SU-DHL-6 (cell line): ENCODE data around the gene TDP2.
"Not testable (repeated sequence)": the region's sequence is repeated elsewhere in the genome, so short reads cannot be mapped to it uniquely, and the experiment has no call there.

Experiments used
- H2AFZ ChIP-seq: fragments of 200-600 bp; sonication (generic); 2 replicates; pipeline ENCODE4 v1.6.1; 2014; ENCODE audit warnings: low read depth, mild to moderate bottlenecking, moderate library complexity, mixed read lengths, antibody characterized with exemption, low read length; ENCODE audit not compliant: severe bottlenecking
- H3F3A ChIP-seq: fragments of 200-600 bp; shearing (Covaris generic); 2 replicates; pipeline ENCODE4 v1.6.0; 2016; ENCODE audit warnings: antibody characterized with exemption, mild to moderate bottlenecking; ENCODE audit not compliant: insufficient read depth
- H3K27ac ChIP-seq: fragments of 200-600 bp; sonication (generic); 2 replicates; pipeline ENCODE4 v1.5.1; 2016; ENCODE audit warnings: low read depth, mild to moderate bottlenecking, low read length, moderate library complexity, mixed read lengths
- H3K27me3 ChIP-seq: fragments of 200-600 bp; sonication (generic), shearing (Covaris generic); 2 replicates; pipeline ENCODE4 v1.6.0; 2014; ENCODE audit warnings: mild to moderate bottlenecking, low read length
- H3K36me3 ChIP-seq: fragments of 200-600 bp; sonication (generic); 2 replicates; pipeline ENCODE4 v1.6.1; 2014; ENCODE audit warnings: mild to moderate bottlenecking, low read length, mixed read lengths
- H3K4me2 ChIP-seq: fragments of 300-600, 200-600 bp; shearing (Covaris generic), sonication (generic); 2 replicates; pipeline ENCODE4 v1.6.0; 2014; ENCODE audit warnings: low read length, low read depth, mild to moderate bottlenecking; ENCODE audit not compliant: poor library complexity, severe bottlenecking
- H3K4me3 ChIP-seq: fragments of 200-600 bp; sonication (generic); 2 replicates; pipeline ENCODE4 v1.5.1; 2014; ENCODE audit warnings: antibody characterized with exemption, low read length, mild to moderate bottlenecking, mixed read lengths; ENCODE audit not compliant: insufficient read depth, poor library complexity, severe bottlenecking
- H3K79me2 ChIP-seq: fragments of 200-600 bp; sonication (generic); 2 replicates; pipeline ENCODE4 v1.6.1; 2014; ENCODE audit warnings: mild to moderate bottlenecking, low read length, moderate library complexity; ENCODE audit not compliant: insufficient read depth
- H3K9ac ChIP-seq: fragments of 200-600 bp; sonication (generic); 2 replicates; pipeline ENCODE4 v1.7.0; 2014; ENCODE audit warnings: mild to moderate bottlenecking, low read length
- H3K9me2 ChIP-seq: fragments of 200-600 bp; sonication (generic); replicated peaks from 2 replicates; pipeline ENCODE4 v1.6.1; 2014; ENCODE audit warnings: low read length; ENCODE audit not compliant: insufficient read depth
- H3K9me3 ChIP-seq: fragments of 200-600 bp; sonication (generic); 2 replicates; pipeline ENCODE4 v1.6.1; 2014; ENCODE audit warnings: low read length, mixed read lengths; ENCODE audit not compliant: insufficient read depth
- H4K20me1 ChIP-seq: fragments of 200-600 bp; sonication (generic); 2 replicates; pipeline ENCODE4 v1.6.1; 2014; ENCODE audit warnings: low read depth, mild to moderate bottlenecking, antibody characterized with exemption, low read length, moderate library complexity, mixed read lengths
- CTCF ChIP-seq: fragments of 200-600 bp; sonication (generic); IDR thresholded peaks from one replicate; pipeline ENCODE4 v1.5.1; 2017; ENCODE audit warnings: antibody characterized with exemption, mild to moderate bottlenecking, low read length, moderate library complexity; ENCODE audit not compliant: insufficient read depth, poor library complexity, severe bottlenecking
- EZH2phosphoT487 ChIP-seq: fragments of 200-600 bp; sonication (generic), shearing (Covaris generic); conservative IDR thresholded peaks from 2 replicates; pipeline ENCODE4 v1.6.1; 2018; ENCODE audit warnings: mild to moderate bottlenecking, antibody characterized with exemption, low read length, moderate library complexity, mixed read lengths

TDP2 gene

GRCh38 chr6:24644377-24644776 is 22.3 kb downstream of the TDP2 start:
- H3K4me2 ChIP-seq = no peak overlapping the region
- peaks cover 35% of the 10 kb centered on the region for H3F3A ChIP-seq
- H3K9me3 ChIP-seq = no peaks in the 10 kb centered on the region
- no peak overlapping the region for H3K9ac ChIP-seq
- H4K20me1 ChIP-seq = no peaks in the 10 kb centered on the region
- H3K27ac ChIP-seq = no peak overlapping the region
- no peaks in the 10 kb centered on the region for H3K27me3 ChIP-seq
- no peak for TF ChIP-seq CTCF
- no peak for TF ChIP-seq EZH2phosphoT487
- no peaks in the 10 kb centered on the region for H3K9me2 ChIP-seq
- no peak overlapping the region for H2AFZ ChIP-seq
- H3K36me3 ChIP-seq = no peaks in the 10 kb centered on the region
- H3K4me3 ChIP-seq = no peak overlapping the region
- H3K79me2 ChIP-seq = no peaks in the 10 kb centered on the region

- Histone ChIP-seq H3K4me2 (no peak overlapping the region), H3K4me3 (no peak overlapping the region), H3F3A (peaks cover 35% of the 10 kb centered on the region), H2AFZ (no peak overlapping the region), H3K36me3 (no peaks in the 10 kb centered on the region), H3K9ac (no peak overlapping the region), H3K27ac (no peak overlapping the region), H3K27me3 (no peaks in the 10 kb centered on the region), H3K79me2 (no peaks in the 10 kb centered on the region), H4K20me1 (no peaks in the 10 kb centered on the region), H3K9me3 (no peaks in the 10 kb centered on the region), H3K9me2 (no peaks in the 10 kb centered on the region)
- TF ChIP-seq CTCF (no peak), EZH2phosphoT487 (no peak)
Measured at GRCh38 chr6:24643920-24644319, 22.8 kb downstream of the TDP2 start.

GRCh38 chr6:24642061-24642460 is 24.6 kb downstream of the TDP2 start:
- no peaks in the 10 kb centered on the region for H3K9me3 ChIP-seq
- H3F3A ChIP-seq = peaks cover 22% of the 10 kb centered on the region
- H3K9me2 ChIP-seq = no peaks in the 10 kb centered on the region
- no peak for TF ChIP-seq EZH2phosphoT487
- no peak for TF ChIP-seq CTCF
- no peaks in the 10 kb centered on the region for H4K20me1 ChIP-seq
- no peak overlapping the region for H3K4me3 ChIP-seq
- H3K4me2 ChIP-seq = no peak overlapping the region
- H3K79me2 ChIP-seq = no peaks in the 10 kb centered on the region
- H3K27ac ChIP-seq = no peak overlapping the region
- no peak overlapping the region for H3K9ac ChIP-seq
- H2AFZ ChIP-seq = no peak overlapping the region
- no peaks in the 10 kb centered on the region for H3K27me3 ChIP-seq
- no peaks in the 10 kb centered on the region for H3K36me3 ChIP-seq

GRCh38 chr6:24640631-24641030 is 26.1 kb downstream of the TDP2 start:
- H3K79me2 ChIP-seq, H2AFZ ChIP-seq, H3K9me2 ChIP-seq, H3K4me3 ChIP-seq, H3K9ac ChIP-seq, H3K9me3 ChIP-seq, H4K20me1 ChIP-seq, H3K4me2 ChIP-seq, H3K36me3 ChIP-seq, H3K27ac ChIP-seq, H3K27me3 ChIP-seq: not testable (repeated sequence)
- peaks cover 13% of the 10 kb centered on the region for H3F3A ChIP-seq
